AG10803 (cell line): ENCODE results near the gene TCF20.

Experiments
- DNase-seq: peaks from one replicate; pipeline ENCODE4 v3.0.0; 2010; ENCODE audit warnings: low read depth
- H3K4me3 ChIP-seq: 2 replicates; pipeline ENCODE4 v1.5.1; 2011; ENCODE audit warnings: mild to moderate bottlenecking, low read length, control low read depth
- CTCF ChIP-seq: conservative IDR thresholded peaks from 2 replicates; pipeline ENCODE4 v1.5.1; 2011; ENCODE audit warnings: mild to moderate bottlenecking, low read length, control low read depth, inconsistent platforms

TCF20 gene

GRCh38 chr22:42262964-42263363 is 7.5 kb downstream of the TCF20 start:
- TF ChIP-seq CTCF: no peak
- no peak overlapping the region for H3K4me3 ChIP-seq
- DNase-seq: no peak

DNA sequence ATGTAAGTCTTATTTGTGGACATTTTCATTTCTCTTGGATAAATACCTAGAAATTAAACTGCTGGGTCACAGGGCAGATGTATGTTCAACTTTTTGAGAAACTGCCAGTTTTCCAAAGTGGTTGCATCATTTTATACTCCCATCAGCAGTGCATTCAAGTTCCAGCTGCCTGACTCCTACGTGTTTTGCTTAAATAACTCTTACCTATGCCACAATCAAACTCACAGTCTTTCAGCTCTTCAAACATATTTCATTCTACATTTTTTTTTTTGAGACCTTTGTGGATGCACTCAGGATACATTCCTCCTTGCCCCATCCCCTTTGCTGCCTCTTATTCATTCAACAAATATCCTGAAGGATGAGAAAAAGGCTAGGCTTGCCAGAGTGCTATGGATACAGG is 9.2 kb downstream of the TCF20 start:
- no peak overlapping the region for H3K4me3 ChIP-seq
- DNase-seq: peak; percentile 60
- TF ChIP-seq CTCF: no peak

- no peak for DNase-seq
- no peak for TF ChIP-seq CTCF
- H3K4me3 ChIP-seq: no peak overlapping the region
Observed at GRCh38 chr22:42258126-42258525, 12.3 kb downstream of the TCF20 start.

DNA sequence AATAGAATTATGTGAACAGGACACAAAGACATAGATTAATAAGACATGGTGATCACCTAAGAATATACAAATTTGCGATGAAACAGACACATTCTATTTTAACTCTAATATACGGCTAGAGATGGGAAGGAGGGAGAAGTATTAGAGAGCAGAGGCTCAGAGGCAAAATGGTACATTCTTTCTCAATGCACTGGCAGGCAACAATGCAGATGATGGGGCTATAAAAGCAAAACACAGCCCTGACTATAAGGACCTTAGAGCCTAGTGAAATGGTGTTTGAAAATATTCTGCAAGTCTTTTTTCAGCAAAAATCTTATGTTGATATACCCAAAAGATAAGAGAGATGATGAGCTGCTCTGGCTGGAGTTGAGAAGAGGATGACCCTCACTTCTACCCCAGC is 13.1 kb downstream of the TCF20 start:
- no peak overlapping the region for H3K4me3 ChIP-seq
- TF ChIP-seq CTCF: no peak
- DNase-seq: no peak

DNA sequence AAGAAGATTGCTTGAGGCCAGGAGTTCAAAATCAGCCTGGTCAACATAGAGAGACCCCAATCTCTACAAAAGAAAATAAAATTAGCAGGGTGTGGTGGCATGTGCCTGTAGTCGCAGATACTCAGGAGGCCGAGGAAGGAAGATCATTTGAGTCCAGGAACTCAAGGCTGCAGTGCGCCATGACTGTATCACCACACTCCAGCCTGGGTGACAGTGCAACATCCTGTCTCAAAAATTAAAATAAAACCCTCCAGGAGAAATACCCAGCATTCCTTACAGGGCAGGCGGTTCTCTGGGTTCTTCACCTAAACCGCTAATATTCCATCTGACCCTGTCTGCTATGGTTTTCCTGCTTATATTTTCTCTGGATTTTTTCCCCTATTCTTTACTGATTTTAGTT is 13.5 kb downstream of the TCF20 start:
- TF ChIP-seq CTCF: no peak
- H3K4me3 ChIP-seq: no peak overlapping the region
- DNase-seq: no peak

GRCh38 chr22:42256220-42256619 is 14.2 kb downstream of the TCF20 start:
- no peak overlapping the region for H3K4me3 ChIP-seq
- DNase-seq: no peak
- TF ChIP-seq CTCF: no peak

DNA sequence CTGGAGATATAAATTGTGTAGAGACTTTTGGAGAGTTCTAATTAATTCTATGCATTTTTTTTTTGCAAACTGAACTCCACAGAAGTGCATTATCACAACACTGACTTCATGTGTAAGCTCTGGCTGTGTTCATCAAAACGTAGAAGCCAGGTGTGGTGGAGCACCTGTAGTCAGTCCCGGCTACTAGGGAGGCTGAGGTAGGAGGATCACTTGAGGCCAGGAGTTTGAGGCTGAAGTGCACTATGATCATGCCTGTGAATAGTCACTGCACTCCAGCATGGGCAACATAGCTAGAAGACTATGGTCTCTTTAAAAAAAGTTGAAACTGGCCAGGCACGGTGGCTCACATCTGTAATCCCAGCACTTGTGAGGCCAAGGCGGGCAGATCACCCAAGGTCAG is 20.6 kb downstream of the TCF20 start:
- H3K4me3 ChIP-seq: no peak overlapping the region
- DNase-seq: no peak
- no peak for TF ChIP-seq CTCF
